Pulmonary artery endothelial cell (primary cell): Measurements from ENCODE around the gene TIPIN. TPM values are rescaled to one million over a fixed set of nuclear protein-coding genes. Genes with fewer than 3 reads are reported as not detected.
"Not testable (repeated sequence)": the region's sequence is repeated elsewhere in the genome, so short reads cannot be mapped to it uniquely, and the experiment has no call there.

Experiments
- DNase-seq: peaks from one replicate; pipeline ENCODE4 v3.0.0-alpha.2; 2011; ENCODE audit warnings: low read depth, low spot score
- total RNA-seq: library from RNA; depleted of rRNA; stranded (reverse); fragments of >200 nt; gene quantifications from 2 replicates; pipeline ENCODE4 v1.2.3, GENCODE V29; 2014

TIPIN gene
- 14.0 and 17.6 TPM in 2 replicates for total RNA-seq

GRCh38 chr15:66356359-66357236 is at the start of gene TIPIN:
TIPIN (minus strand) TSS chr15:66356685; CDS start chr15:66352947, 3,738 bp downstream.
- peak; percentile 82 for DNase-seq

- peak; percentile 74 for DNase-seq
Measured at GRCh38 chr15:66405615-66406014, 49.1 kb upstream of the TIPIN start.

GRCh38 chr15:66405007-66405406 is 48.5 kb upstream of the TIPIN start:
- DNase-seq, result no peak

- DNase-seq, result no peak
Measured at GRCh38 chr15:66404532-66404931, 48.0 kb upstream of the TIPIN start.

- no peak for DNase-seq
Measured at GRCh38 chr15:66404122-66404521, 47.6 kb upstream of the TIPIN start.

- no peak for DNase-seq
Measured at GRCh38 chr15:66403323-66403722, 46.8 kb upstream of the TIPIN start.

- no peak for DNase-seq
Measured at GRCh38 chr15:66402761-66403284, 46.3 kb upstream of the TIPIN start.

GRCh38 chr15:66401130-66402021 is 44.9 kb upstream of the TIPIN start:
- DNase-seq, result no peak

GRCh38 chr15:66400351-66400774 is 43.9 kb upstream of the TIPIN start:
- no peak for DNase-seq

- no peak for DNase-seq
Measured at GRCh38 chr15:66399276-66399675, 42.8 kb upstream of the TIPIN start.

GRCh38 chr15:66394915-66395314 is 38.4 kb upstream of the TIPIN start:
- no peak for DNase-seq

GRCh38 chr15:66394472-66394871 is 38.0 kb upstream of the TIPIN start:
- DNase-seq, result no peak

GRCh38 chr15:66393037-66393436 is 36.6 kb upstream of the TIPIN start:
- not testable (repeated sequence) for DNase-seq

- DNase-seq, result no peak
Measured at GRCh38 chr15:66390678-66391077, 34.2 kb upstream of the TIPIN start.

GRCh38 chr15:66389859-66390381 is 33.4 kb upstream of the TIPIN start:
- DNase-seq, result no peak

- DNase-seq, result no peak
Measured at GRCh38 chr15:66389098-66389858, 32.8 kb upstream of the TIPIN start.

- no peak for DNase-seq
Measured at GRCh38 chr15:66388576-66388975, 32.1 kb upstream of the TIPIN start.

- DNase-seq, result no peak
Measured at GRCh38 chr15:66388043-66388363, 31.5 kb upstream of the TIPIN start.

- peak; percentile 43 for DNase-seq
Measured at GRCh38 chr15:66387163-66388042, 30.9 kb upstream of the TIPIN start.
